Measurements from ENCODE around the gene TCN2.
"Not testable (repeated sequence)": the region's sequence is repeated elsewhere in the genome, so short reads cannot be mapped to it uniquely, and the experiment has no call there.

TCN2 gene

GRCh38 chr22:30606455-30607299 is at the start of gene TCN2:
TCN2 (plus strand) TSS chr22:30607174; CDS start chr22:30607332, 158 bp downstream.
- DNase-seq: peak; percentile 11

GRCh38 chr22:30557243-30557642 is 49.7 kb upstream of the TCN2 start:
- no peak for DNase-seq

GRCh38 chr22:30559889-30560288 is 47.1 kb upstream of the TCN2 start:
- no peak for DNase-seq

- DNase-seq: not testable (repeated sequence)
Measured at GRCh38 chr22:30560643-30561202, 46.3 kb upstream of the TCN2 start.

GRCh38 chr22:30561402-30562189 is 45.4 kb upstream of the TCN2 start:
- DNase-seq: no peak

- no peak for DNase-seq
Measured at GRCh38 chr22:30562366-30562765, 44.6 kb upstream of the TCN2 start.

- DNase-seq: no peak
Measured at GRCh38 chr22:30564045-30564760, 42.8 kb upstream of the TCN2 start.

GRCh38 chr22:30564761-30565119 is 42.2 kb upstream of the TCN2 start:
- no peak for DNase-seq

- DNase-seq: no peak
Measured at GRCh38 chr22:30565341-30565740, 41.6 kb upstream of the TCN2 start.

GRCh38 chr22:30566125-30566524 is 40.8 kb upstream of the TCN2 start:
- no peak for DNase-seq

- DNase-seq: not testable (repeated sequence)
Measured at GRCh38 chr22:30567277-30567676, 39.7 kb upstream of the TCN2 start.

- no peak for DNase-seq
Measured at GRCh38 chr22:30568137-30568805, 38.7 kb upstream of the TCN2 start.

GRCh38 chr22:30569674-30570202 is 37.2 kb upstream of the TCN2 start:
- DNase-seq: no peak

GRCh38 chr22:30572210-30572609 is 34.8 kb upstream of the TCN2 start:
- DNase-seq: no peak

- DNase-seq: no peak
Measured at GRCh38 chr22:30572840-30573593, 34.0 kb upstream of the TCN2 start.

GRCh38 chr22:30573594-30574094 is 33.3 kb upstream of the TCN2 start:
- no peak for DNase-seq

- no peak for DNase-seq
Measured at GRCh38 chr22:30574095-30574981, 32.6 kb upstream of the TCN2 start, which contains the start of gene GAL3ST1. GAL3ST1 (minus strand) TSS chr22:30574665; CDS start chr22:30557392, 17,273 bp downstream.

- DNase-seq: no peak
Measured at GRCh38 chr22:30574997-30575671, 31.8 kb upstream of the TCN2 start.

- no peak for DNase-seq
Measured at GRCh38 chr22:30575859-30576258, 31.1 kb upstream of the TCN2 start.

Data from activated gamma-delta T cell treated with Interleukin-2 at 50 U/mL for 16 hours (primary cell).